ENCODE data around the gene PRKAB1.
"Not testable (repeated sequence)": the region's sequence is repeated elsewhere in the genome, so short reads cannot be mapped to it uniquely, and the experiment has no call there.

The PRKAB1 gene

DNA sequence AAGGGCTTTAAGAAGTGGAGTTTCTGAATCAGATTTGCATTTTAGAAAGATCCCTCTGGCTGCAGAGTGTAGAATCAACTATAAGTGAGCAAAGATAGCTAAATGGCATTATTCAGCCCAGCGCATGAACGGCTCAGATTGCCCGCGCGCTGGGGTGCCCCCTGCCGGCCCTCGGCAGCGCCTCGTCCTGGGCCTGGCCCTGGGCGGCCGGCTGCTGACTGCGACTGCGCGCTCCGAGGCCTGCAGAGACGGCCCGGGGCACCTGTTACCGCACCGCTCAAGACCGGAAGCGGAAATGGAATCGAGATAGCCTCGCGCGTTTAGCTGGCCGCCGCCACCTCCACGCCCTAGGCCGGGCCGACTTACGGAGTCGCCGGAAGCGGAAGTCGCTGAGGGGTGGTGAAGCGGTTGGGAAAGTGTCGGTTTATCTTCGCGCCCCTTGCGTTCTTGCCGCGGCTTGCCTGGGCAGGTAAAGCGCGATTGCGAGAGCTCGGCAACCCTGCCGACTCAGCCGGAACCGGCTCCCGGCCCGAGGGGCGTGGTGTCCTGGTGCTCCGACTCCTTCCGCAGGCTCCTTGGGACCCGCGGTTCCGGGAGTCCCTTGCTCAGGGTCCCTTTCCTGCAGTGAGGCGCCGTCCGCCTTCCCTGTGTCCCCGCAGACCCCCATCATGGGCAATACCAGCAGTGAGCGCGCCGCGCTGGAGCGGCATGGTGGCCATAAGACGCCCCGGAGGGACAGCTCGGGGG is at the start of gene PRKAB1:
PRKAB1 (plus strand) TSS at position 557 of the 747 bp plus-strand sequence; CDS start at position 669, 112 bp downstream.
- H3K36me3 Mint-ChIP-seq (ENCODE audit: low read depth), result peaks cover 29% of the 10 kb centered on the region
- peaks cover 45% of the 10 kb centered on the region for H3K4me1 Mint-ChIP-seq (ENCODE audit: low read depth)
- peak within 1 kb of the TSS; percentile 92 for H3K4me3 Mint-ChIP-seq
- H3K9me3 Mint-ChIP-seq, result no peaks in the 10 kb centered on the region
- H3K27ac Mint-ChIP-seq, result peak within 1 kb of the TSS; percentile 90
- H3K27me3 Mint-ChIP-seq (ENCODE audit: low read depth), result peaks cover 1% of the 10 kb centered on the region

DNA sequence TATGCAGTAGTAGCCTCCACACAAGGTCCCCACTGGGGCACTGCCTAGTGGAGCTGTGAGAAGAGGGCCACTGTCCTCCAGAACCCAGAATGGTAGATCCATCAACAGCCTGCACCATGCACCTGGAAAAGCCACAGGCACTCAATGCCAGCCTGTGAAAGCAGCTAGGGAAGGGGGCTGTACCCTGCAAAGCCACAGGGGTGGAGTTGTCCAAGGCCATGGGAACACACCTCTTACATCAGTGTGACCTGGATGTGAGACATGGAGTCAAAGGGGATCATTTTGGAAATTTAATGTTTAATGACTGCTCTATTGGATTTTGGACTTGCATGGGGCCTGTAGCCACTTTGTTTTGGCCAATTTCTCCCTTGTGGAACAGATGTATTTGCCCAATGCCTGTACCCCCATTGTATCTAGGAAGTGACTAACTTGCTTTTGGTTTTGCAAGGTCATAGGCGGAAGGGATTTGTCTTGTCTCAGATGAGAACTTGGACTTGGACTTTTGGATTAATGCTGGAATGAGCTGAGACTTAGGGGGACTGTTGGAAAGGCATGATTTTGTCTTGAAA is 49.5 kb upstream of the PRKAB1 start:
- H3K27me3 Mint-ChIP-seq (ENCODE audit: low read depth), result peaks cover 18% of the 10 kb centered on the region
- H3K9me3 Mint-ChIP-seq, result peaks cover 21% of the 10 kb centered on the region
- not testable (repeated sequence) for H3K27ac Mint-ChIP-seq; H3K36me3 Mint-ChIP-seq (ENCODE audit: low read depth); H3K4me3 Mint-ChIP-seq; H3K4me1 Mint-ChIP-seq (ENCODE audit: low read depth)

- peaks cover 21% of the 10 kb centered on the region for H3K9me3 Mint-ChIP-seq
- no peaks in the 10 kb centered on the region for H3K4me1 Mint-ChIP-seq (ENCODE audit: low read depth)
- no peak overlapping the region for H3K4me3 Mint-ChIP-seq
- peaks cover 19% of the 10 kb centered on the region for H3K27me3 Mint-ChIP-seq (ENCODE audit: low read depth)
- no peak overlapping the region for H3K27ac Mint-ChIP-seq
- H3K36me3 Mint-ChIP-seq (ENCODE audit: low read depth), result no peaks in the 10 kb centered on the region
Measured at GRCh38 chr12:119620490-119620889, 47.4 kb upstream of the PRKAB1 start.

GRCh38 chr12:119621878-119622277 is 46.1 kb upstream of the PRKAB1 start:
- peaks cover 18% of the 10 kb centered on the region for H3K27me3 Mint-ChIP-seq (ENCODE audit: low read depth)

GRCh38 chr12:119624966-119625365 is 43.0 kb upstream of the PRKAB1 start:
- Mint-ChIP-seq H3K4me1 (ENCODE audit: low read depth) (no peaks in the 10 kb centered on the region), H3K27ac (no peak overlapping the region), H3K9me3 (no peaks in the 10 kb centered on the region), H3K36me3 (ENCODE audit: low read depth) (no peaks in the 10 kb centered on the region), H3K27me3 (ENCODE audit: low read depth) (peaks cover 13% of the 10 kb centered on the region), H3K4me3 (no peak overlapping the region)

More at GRCh38 chr12:119621878-119622277, 46.1 kb upstream of the PRKAB1 start:
- Mint-ChIP-seq H3K9me3 (peaks cover 20% of the 10 kb centered on the region), H3K36me3 (ENCODE audit: low read depth) (no peaks in the 10 kb centered on the region), H3K4me1 (ENCODE audit: low read depth) (no peaks in the 10 kb centered on the region), H3K27ac (no peak overlapping the region), H3K4me3 (no peak overlapping the region)

- Mint-ChIP-seq H3K9me3 (no peaks in the 10 kb centered on the region), H3K27me3 (ENCODE audit: low read depth) (peaks cover 18% of the 10 kb centered on the region), H3K4me3 (no peak overlapping the region), H3K4me1 (ENCODE audit: low read depth) (no peaks in the 10 kb centered on the region), H3K27ac (no peak overlapping the region), H3K36me3 (ENCODE audit: low read depth) (no peaks in the 10 kb centered on the region)
Measured at GRCh38 chr12:119627019-119627643, 40.8 kb upstream of the PRKAB1 start.

DNA sequence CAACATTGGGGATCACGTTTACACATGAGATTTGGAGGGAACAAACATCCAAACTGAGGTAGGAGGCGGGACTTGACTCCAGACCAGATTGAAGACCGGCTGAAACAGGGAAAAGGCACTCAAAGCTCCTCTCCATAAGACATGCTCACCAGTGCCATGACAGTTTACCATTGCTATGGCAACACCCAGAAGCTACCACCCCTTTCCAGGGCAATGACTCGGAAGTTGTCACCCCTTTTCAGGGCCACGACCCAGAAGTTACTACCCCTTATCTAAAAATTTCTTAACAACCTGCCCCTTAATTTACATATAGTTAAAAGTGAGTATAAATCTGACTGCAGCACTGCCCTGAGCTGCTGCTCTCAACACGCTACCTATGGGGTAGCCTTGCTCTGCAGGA is 40.2 kb upstream of the PRKAB1 start:
- Mint-ChIP-seq H3K4me3 (no peak overlapping the region), H3K27ac (no peak overlapping the region), H3K27me3 (ENCODE audit: low read depth) (peaks cover 12% of the 10 kb centered on the region), H3K36me3 (ENCODE audit: low read depth) (no peaks in the 10 kb centered on the region), H3K9me3 (no peaks in the 10 kb centered on the region), H3K4me1 (ENCODE audit: low read depth) (no peaks in the 10 kb centered on the region)

- no peaks in the 10 kb centered on the region for H3K36me3 Mint-ChIP-seq (ENCODE audit: low read depth)
- H3K4me1 Mint-ChIP-seq (ENCODE audit: low read depth), result no peaks in the 10 kb centered on the region
- no peaks in the 10 kb centered on the region for H3K9me3 Mint-ChIP-seq
- peaks cover 8% of the 10 kb centered on the region for H3K27me3 Mint-ChIP-seq (ENCODE audit: low read depth)
- H3K4me3 Mint-ChIP-seq, result no peak overlapping the region
- no peak overlapping the region for H3K27ac Mint-ChIP-seq
Measured at GRCh38 chr12:119630223-119630780, 37.6 kb upstream of the PRKAB1 start.

GRCh38 chr12:119630962-119631550 is 36.9 kb upstream of the PRKAB1 start:
- Mint-ChIP-seq H3K27me3 (ENCODE audit: low read depth) (peaks cover 10% of the 10 kb centered on the region), H3K36me3 (ENCODE audit: low read depth) (no peaks in the 10 kb centered on the region), H3K9me3 (no peaks in the 10 kb centered on the region), H3K4me3 (no peak overlapping the region), H3K4me1 (ENCODE audit: low read depth) (no peaks in the 10 kb centered on the region), H3K27ac (no peak overlapping the region)

DNA sequence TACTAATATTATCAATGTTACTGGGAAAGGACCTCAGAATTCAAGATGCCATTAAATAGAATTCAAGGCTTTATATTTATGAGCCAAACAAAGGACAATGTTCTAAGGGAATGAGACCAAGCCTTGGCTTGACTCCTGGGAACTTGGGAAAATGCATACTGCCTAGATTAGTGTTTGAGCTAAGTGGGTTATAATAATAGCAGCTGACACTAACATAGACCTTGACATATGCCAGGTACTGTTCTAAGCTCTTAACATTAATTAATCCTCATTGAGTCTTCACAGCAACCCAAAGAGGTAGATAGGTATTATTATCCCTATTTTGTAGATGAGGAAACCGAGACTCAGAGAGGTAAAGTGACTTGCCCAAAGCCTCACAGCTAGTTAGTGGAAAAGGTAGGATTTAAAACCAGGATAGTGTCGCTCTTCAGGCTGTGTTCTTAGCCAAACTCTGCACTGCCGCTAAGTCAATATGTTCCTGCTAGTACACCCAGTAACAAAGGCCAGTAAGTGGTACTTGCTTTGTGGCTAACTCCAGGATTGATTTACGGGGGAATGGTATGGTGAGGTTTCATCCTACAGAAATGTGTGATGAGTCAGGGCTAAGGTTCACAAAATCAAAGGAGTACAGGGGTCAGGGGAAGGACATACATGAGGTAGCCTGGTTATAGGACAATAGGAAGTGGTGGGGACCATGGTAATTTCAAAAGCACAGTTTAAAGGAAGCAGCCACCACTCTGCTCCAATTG is 35.8 kb upstream of the PRKAB1 start:
- Mint-ChIP-seq H3K36me3 (ENCODE audit: low read depth) (no peaks in the 10 kb centered on the region), H3K4me3 (no peak overlapping the region), H3K4me1 (ENCODE audit: low read depth) (no peaks in the 10 kb centered on the region), H3K9me3 (no peaks in the 10 kb centered on the region), H3K27me3 (ENCODE audit: low read depth) (peaks cover 10% of the 10 kb centered on the region), H3K27ac (no peak overlapping the region)

DNA sequence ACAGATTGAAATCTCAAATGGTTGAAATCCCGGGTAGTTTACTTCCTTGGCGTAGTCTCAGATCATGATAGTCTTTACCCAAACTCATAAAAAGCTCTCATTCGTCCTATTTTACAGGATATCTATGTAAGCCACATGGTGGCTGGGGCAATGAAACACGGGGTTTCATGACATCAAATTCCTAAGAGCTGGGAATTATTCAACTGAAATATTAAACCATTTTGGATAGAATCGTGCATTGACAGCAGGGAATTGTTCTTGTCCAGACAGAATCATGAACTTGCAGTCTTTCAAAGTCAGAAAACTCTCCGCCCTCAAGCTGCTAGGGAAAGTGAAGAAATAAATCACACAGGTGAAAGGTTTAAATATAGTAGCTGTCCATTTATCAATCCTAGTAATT is 33.2 kb upstream of the PRKAB1 start:
- Mint-ChIP-seq H3K36me3 (ENCODE audit: low read depth) (no peaks in the 10 kb centered on the region), H3K27me3 (ENCODE audit: low read depth) (peaks cover 15% of the 10 kb centered on the region), H3K4me3 (no peak overlapping the region), H3K9me3 (no peaks in the 10 kb centered on the region), H3K4me1 (ENCODE audit: low read depth) (no peaks in the 10 kb centered on the region), H3K27ac (no peak overlapping the region)

DNA sequence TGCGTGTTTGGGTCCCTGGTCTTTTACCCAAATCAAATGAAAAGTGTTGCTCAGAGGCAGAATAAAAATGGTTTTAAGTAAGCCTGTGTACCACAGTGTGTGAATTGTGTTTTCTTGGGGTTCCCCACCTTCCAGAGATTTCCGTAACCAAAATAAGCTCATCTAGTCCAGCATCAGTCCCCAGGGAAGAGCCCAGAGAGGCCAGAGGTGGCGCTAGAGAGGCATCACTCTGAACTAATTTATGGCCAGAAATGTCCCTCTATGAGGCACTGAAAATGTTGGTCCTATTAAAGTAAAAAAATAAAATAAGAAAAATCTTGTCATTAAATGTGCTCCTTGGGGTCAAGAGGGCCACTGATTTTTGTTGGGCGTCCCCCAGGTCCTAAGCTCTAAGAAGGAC is 24.9 kb upstream of the PRKAB1 start:
- Mint-ChIP-seq H3K9me3 (no peaks in the 10 kb centered on the region), H3K36me3 (ENCODE audit: low read depth) (no peaks in the 10 kb centered on the region), H3K27ac (no peak overlapping the region), H3K4me1 (ENCODE audit: low read depth) (no peaks in the 10 kb centered on the region), H3K4me3 (no peak overlapping the region), H3K27me3 (ENCODE audit: low read depth) (peaks cover 5% of the 10 kb centered on the region)

DNA sequence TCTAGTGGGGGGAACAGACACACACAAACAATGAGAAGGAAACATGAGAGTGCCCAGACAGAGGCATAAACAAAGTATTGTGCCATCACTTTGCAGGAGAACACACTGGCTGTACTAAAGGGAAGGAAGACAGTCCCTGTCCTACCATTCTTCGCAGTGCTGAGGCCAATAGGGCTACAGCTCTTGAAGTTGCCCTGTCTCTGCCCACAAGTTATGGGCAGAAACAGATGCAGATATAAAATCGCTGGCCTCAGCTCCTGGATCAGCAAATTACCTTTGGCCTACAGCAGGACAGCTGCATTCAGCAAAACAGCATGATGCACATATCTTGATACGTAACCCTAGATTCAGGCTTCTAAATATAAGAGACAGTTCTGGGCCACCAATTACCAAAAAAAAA is 23.0 kb upstream of the PRKAB1 start:
- Mint-ChIP-seq H3K9me3 (no peaks in the 10 kb centered on the region), H3K27me3 (ENCODE audit: low read depth) (no peaks in the 10 kb centered on the region), H3K4me1 (ENCODE audit: low read depth) (no peaks in the 10 kb centered on the region), H3K4me3 (no peak overlapping the region), H3K27ac (no peak overlapping the region), H3K36me3 (ENCODE audit: low read depth) (no peaks in the 10 kb centered on the region)

DNA sequence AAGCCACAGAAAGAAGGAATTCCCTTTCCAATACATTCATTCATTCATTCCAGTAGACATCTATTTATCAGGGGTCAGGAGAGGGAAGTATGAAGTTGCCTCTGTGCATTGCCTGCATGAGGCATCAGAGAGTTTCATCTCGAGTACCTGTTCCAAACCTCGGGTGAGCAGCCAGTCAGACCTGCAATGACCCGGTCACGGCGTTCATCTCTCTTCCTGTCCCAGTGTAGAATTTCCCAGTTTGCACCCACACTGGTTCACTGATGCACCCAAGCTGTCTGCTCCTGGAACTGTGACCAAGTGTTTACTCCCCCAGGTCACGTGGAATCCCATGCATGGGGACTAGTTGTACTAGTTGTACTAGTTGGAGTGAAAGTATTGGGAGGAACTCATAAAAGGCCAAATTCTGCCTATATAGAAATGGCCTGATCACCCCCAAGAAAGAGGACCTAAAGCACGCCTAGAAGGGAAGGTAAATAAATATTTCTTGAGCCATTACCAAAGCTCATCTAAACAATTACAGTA is 22.3 kb upstream of the PRKAB1 start:
- H3K27me3 Mint-ChIP-seq (ENCODE audit: low read depth), result no peaks in the 10 kb centered on the region
- no peak overlapping the region for H3K4me3 Mint-ChIP-seq
- no peak overlapping the region for H3K27ac Mint-ChIP-seq

More for the DNA sequence above, 22.3 kb upstream of the PRKAB1 start:
- H3K36me3 Mint-ChIP-seq (ENCODE audit: low read depth), result no peaks in the 10 kb centered on the region
- H3K4me1 Mint-ChIP-seq (ENCODE audit: low read depth), result no peaks in the 10 kb centered on the region
- no peaks in the 10 kb centered on the region for H3K9me3 Mint-ChIP-seq

Data from T-helper 1 cell treated with Interleukin-12 subunit alpha and Interleukin-12 subunit beta and Interleukin-4 antibody, amounts not matched to agents 30 μg/mL and 1 μg/mL, for 36 hours (primary cell).